T-helper 22 cell (primary cell): ENCODE results near the gene CNPY4.
"Not testable (repeated sequence)": the region's sequence is repeated elsewhere in the genome, so short reads cannot be mapped to it uniquely, and the experiment has no call there.

ENCODE experiments used
- DNase-seq: peaks from one replicate; pipeline ENCODE4 v3.0.0-alpha.2; 2020; ENCODE audit warnings: low read depth

Gene CNPY4

GRCh38 chr7:100119970-100120732 lies 717 bp downstream of the CNPY4 start:
- DNase-seq, result peak; percentile 59

GRCh38 chr7:100120733-100121036 lies 1.3 kb downstream of the CNPY4 start:
- no peak for DNase-seq

- no peak for DNase-seq
Measured at GRCh38 chr7:100122067-100122466, 2.6 kb downstream of the CNPY4 start.

GRCh38 chr7:100122568-100122967 lies 3.1 kb downstream of the CNPY4 start:
- no peak for DNase-seq

- DNase-seq, result no peak
Measured at GRCh38 chr7:100124301-100125230, 5.1 kb downstream of the CNPY4 start.

GRCh38 chr7:100126239-100126930 lies 7.0 kb downstream of the CNPY4 start:
- DNase-seq, result no peak

- DNase-seq, result peak; percentile 85
Measured at GRCh38 chr7:100126931-100127865, 7.8 kb downstream of the CNPY4 start, which contains the start of gene MBLAC1. Gene MBLAC1, plus strand, starts transcription at chr7:100126967. Its CDS starts 429 bp downstream, at chr7:100127396.

GRCh38 chr7:100127866-100128636 lies 8.6 kb downstream of the CNPY4 start:
- no peak for DNase-seq

GRCh38 chr7:100128637-100128963 lies 9.2 kb downstream of the CNPY4 start:
- DNase-seq, result no peak

GRCh38 chr7:100130220-100130607 lies 10.8 kb downstream of the CNPY4 start:
- DNase-seq, result not testable (repeated sequence)

GRCh38 chr7:100130608-100131453 lies 11.4 kb downstream of the CNPY4 start:
- DNase-seq, result peak; percentile 61

GRCh38 chr7:100132126-100132525 lies 12.7 kb downstream of the CNPY4 start:
- no peak for DNase-seq

GRCh38 chr7:100132697-100133151 lies 13.3 kb downstream of the CNPY4 start:
- DNase-seq, result peak; percentile 22

- DNase-seq, result no peak
Measured at GRCh38 chr7:100137851-100138760, 18.7 kb downstream of the CNPY4 start.

- DNase-seq, result no peak
Measured at GRCh38 chr7:100141555-100141949, 22.1 kb downstream of the CNPY4 start.

- DNase-seq, result no peak
Measured at GRCh38 chr7:100142461-100142860, 23.0 kb downstream of the CNPY4 start.

- not testable (repeated sequence) for DNase-seq
Measured at GRCh38 chr7:100146350-100146749, 26.9 kb downstream of the CNPY4 start.

GRCh38 chr7:100147278-100147677 lies 27.8 kb downstream of the CNPY4 start:
- no peak for DNase-seq

- no peak for DNase-seq
Measured at GRCh38 chr7:100148225-100148558, 28.8 kb downstream of the CNPY4 start.
